GM12801 (cell line): ENCODE results near the gene FNDC3B.

Experiments
- TF ChIP-seq, protein P1 (sequence below): IDR thresholded peaks from one replicate; pipeline ENCODE4 v1.5.1; 2011; ENCODE audit warnings: control low read depth; ENCODE audit not compliant: insufficient read length; ENCODE audit errors: extremely low read depth

The FNDC3B gene

GRCh38 chr3:172303181-172303580 lies 263.8 kb downstream of the FNDC3B start:
- TF ChIP-seq, protein P1, sequence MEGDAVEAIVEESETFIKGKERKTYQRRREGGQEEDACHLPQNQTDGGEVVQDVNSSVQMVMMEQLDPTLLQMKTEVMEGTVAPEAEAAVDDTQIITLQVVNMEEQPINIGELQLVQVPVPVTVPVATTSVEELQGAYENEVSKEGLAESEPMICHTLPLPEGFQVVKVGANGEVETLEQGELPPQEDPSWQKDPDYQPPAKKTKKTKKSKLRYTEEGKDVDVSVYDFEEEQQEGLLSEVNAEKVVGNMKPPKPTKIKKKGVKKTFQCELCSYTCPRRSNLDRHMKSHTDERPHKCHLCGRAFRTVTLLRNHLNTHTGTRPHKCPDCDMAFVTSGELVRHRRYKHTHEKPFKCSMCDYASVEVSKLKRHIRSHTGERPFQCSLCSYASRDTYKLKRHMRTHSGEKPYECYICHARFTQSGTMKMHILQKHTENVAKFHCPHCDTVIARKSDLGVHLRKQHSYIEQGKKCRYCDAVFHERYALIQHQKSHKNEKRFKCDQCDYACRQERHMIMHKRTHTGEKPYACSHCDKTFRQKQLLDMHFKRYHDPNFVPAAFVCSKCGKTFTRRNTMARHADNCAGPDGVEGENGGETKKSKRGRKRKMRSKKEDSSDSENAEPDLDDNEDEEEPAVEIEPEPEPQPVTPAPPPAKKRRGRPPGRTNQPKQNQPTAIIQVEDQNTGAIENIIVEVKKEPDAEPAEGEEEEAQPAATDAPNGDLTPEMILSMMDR: no peak

GRCh38 chr3:172303941-172304558 lies 264.7 kb downstream of the FNDC3B start:
- TF ChIP-seq, protein P1: no peak

- TF ChIP-seq, protein P1: no peak
Observed at GRCh38 chr3:172305552-172305951, 266.2 kb downstream of the FNDC3B start.

- TF ChIP-seq, protein P1: no peak
Observed at GRCh38 chr3:172305974-172306373, 266.6 kb downstream of the FNDC3B start.

- TF ChIP-seq, protein P1: no peak
Observed at GRCh38 chr3:172307141-172307560, 267.8 kb downstream of the FNDC3B start.

DNA sequence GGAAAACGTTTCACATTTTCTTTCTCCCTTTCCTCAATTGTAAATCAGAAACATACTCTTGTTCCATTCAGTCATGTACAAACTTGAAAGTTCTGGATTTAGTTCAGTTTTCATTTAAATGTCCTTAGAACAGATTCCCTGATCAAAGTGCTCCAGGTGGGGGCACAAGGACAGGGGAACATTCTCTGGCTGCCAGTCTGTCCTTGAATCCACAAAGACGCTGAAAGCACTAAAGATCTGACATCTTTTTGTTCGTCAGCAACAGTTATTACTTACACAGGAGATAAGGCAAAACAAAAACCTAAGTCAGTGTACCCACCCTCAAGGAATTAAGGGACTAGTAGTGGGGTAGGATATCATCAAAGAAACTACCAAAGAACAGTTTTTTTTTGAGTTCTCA lies 269.7 kb downstream of the FNDC3B start:
- TF ChIP-seq, protein P1: no peak

- TF ChIP-seq, protein P1: no peak
Observed at GRCh38 chr3:172309741-172310427, 270.5 kb downstream of the FNDC3B start.
